K562 (cell line): ENCODE results near the gene MYOZ1.

Source experiments
- CHD4 ChIP-seq: fragments of 200-600 bp; sonication (generic); IDR thresholded peaks from 3 replicates; pipeline ENCODE4 v1.6.1; 2012; ENCODE audit warnings: low read depth, mild to moderate bottlenecking, mixed read lengths, low read length, inconsistent platforms; ENCODE audit not compliant: insufficient read depth, insufficient replicate concordance, poor library complexity, severe bottlenecking
- HNRNPUL1 ChIP-seq: fragments of 200-400 bp; formaldehyde crosslinking; IDR thresholded peaks from 2 replicates; pipeline ENCODE4 v1.6.1; 2017; ENCODE audit warnings: low read length
- MAX ChIP-seq: sonication (generic); formaldehyde crosslinking; IDR thresholded peaks from 2 replicates; pipeline ENCODE4 v1.9.0; 2022; ENCODE audit warnings: mild to moderate bottlenecking, missing genetic modification reagents
- POLR2A ChIP-seq: fragments of 450-650 bp; conservative IDR thresholded peaks from 2 replicates; pipeline ENCODE4 v1.6.1; 2016
- RAD21 ChIP-seq, 2 experiments: fragments of 250-450 bp in 1 of 2; fragments of 450-650 bp in 1 of 2; sonication (Bioruptor Pico) in 1 of 2; formaldehyde crosslinking in 1 of 2; IDR thresholded peaks in 1 of 2; conservative IDR thresholded peaks in 1 of 2; 2 replicates each; pipeline versions ENCODE4 v1.4.0 to v1.8.0; 2020 to 2022; ENCODE audit warnings: mild to moderate bottlenecking in 2 of 2, moderate library complexity in 1 of 2
- RFX1 ChIP-seq: fragments of 450-650 bp; IDR thresholded peaks from 2 replicates; pipeline ENCODE4 v1.6.1; 2016; ENCODE audit warnings: mild to moderate bottlenecking, moderate library complexity
- SAP30 ChIP-seq: fragments of 200-600 bp; sonication (generic); IDR thresholded peaks from 2 replicates; pipeline ENCODE4 v1.6.1; 2012; ENCODE audit warnings: borderline replicate concordance, low read depth, mild to moderate bottlenecking, moderate library complexity, low read length, control low read depth, inconsistent platforms; ENCODE audit not compliant: insufficient read depth, poor library complexity, severe bottlenecking
- SREBF1 ChIP-seq: fragments of 150-350 bp; IDR thresholded peaks from 2 replicates; pipeline ENCODE4 v1.6.1; 2014; ENCODE audit warnings: antibody characterized with exemption, low read depth, low read length, borderline replicate concordance
- SRSF7 ChIP-seq: fragments of 200-400 bp; formaldehyde crosslinking; optimal IDR thresholded peaks from 2 replicates; pipeline ENCODE3; 2017; ENCODE audit warnings: mild to moderate bottlenecking, low read depth, low read length
- ZBTB33 ChIP-seq: sonication (generic); formaldehyde crosslinking; IDR thresholded peaks from 2 replicates; pipeline ENCODE4 v1.8.1; 2023; ENCODE audit warnings: mild to moderate bottlenecking, missing genetic modification reagents
- ZNF263 ChIP-seq: sonication (generic); formaldehyde crosslinking; IDR thresholded peaks from 2 replicates; pipeline ENCODE4 v1.8.0; 2022; ENCODE audit warnings: mild to moderate bottlenecking, missing genetic modification reagents, borderline replicate concordance
- TF ChIP-seq, protein P1 (sequence below): fragments of 450-650 bp; conservative IDR thresholded peaks from 2 replicates; pipeline ENCODE4 v1.6.1; 2016; ENCODE audit warnings: missing genetic modification characterization, low read depth, mild to moderate bottlenecking, missing compliant biosample characterization, moderate library complexity

GRCh38 chr10:73589563-73590126 lies 51.6 kb downstream of the MYOZ1 start:
- TF ChIP-seq ZBTB33 (CRISPR knock-in tag): no peak
- no peak for TF ChIP-seq ZNF263
- TF ChIP-seq MAX (CRISPR knock-in tag): no peak
- no peak for TF ChIP-seq SRSF7
- TF ChIP-seq SAP30: no peak
- no peak for TF ChIP-seq CHD4
- TF ChIP-seq SREBF1: no peak
- TF ChIP-seq POLR2A: no peak
- no peak for TF ChIP-seq RAD21 (CRISPR knock-in tag; conservative IDR thresholded peaks at IDR 0.05 in 1 of 2, IDR thresholded peaks at IDR 0.05 in 1 of 2)
- TF ChIP-seq HNRNPUL1: no peak
- TF ChIP-seq, protein P1, sequence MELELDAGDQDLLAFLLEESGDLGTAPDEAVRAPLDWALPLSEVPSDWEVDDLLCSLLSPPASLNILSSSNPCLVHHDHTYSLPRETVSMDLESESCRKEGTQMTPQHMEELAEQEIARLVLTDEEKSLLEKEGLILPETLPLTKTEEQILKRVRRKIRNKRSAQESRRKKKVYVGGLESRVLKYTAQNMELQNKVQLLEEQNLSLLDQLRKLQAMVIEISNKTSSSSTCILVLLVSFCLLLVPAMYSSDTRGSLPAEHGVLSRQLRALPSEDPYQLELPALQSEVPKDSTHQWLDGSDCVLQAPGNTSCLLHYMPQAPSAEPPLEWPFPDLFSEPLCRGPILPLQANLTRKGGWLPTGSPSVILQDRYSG (tag): no peak
- TF ChIP-seq RFX1: no peak
